ENCODE results near the gene OPA1. TPM values are rescaled to one million over a fixed set of nuclear protein-coding genes. Genes with fewer than 3 reads are reported as not detected.

OPA1 gene
- total RNA-seq, 1 experiment from 2014 or later, result 75.4 TPM

DNA sequence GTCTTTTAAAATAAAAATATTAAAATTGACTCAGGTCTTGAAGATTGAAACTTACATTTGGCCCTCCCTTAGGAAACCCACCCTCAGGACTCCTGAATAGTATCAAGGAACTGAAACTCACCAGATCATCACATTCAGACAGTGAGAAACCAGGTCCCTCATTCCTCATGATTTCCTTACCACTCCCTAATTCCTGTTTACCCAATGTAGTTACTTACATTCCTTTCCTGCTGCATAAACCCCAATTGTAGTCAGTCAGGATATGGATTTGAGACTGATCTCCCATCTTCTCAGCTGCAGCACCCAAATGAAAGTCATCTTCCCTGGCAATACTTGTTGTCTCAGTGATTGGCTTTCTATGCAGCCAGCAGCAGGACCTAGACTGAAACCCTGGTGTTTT, 46.9 kb upstream of the OPA1 start:
- Histone ChIP-seq H4K91ac (ENCODE audit: insufficient read length, low read depth, low read length) (no peak overlapping the region), H3K23me2 (ENCODE audit: insufficient read length, low read depth, low read length, poor library complexity, severe bottlenecking) (no peaks in the 10 kb centered on the region)

More for the DNA sequence above, 46.9 kb upstream of the OPA1 start:
- Histone ChIP-seq H3K56ac (ENCODE audit: insufficient read length, low read depth, low read length) (no peak overlapping the region), H2BK5ac (ENCODE audit: insufficient read length, low read length) (no peak overlapping the region), H4K8ac (replicated peaks; ENCODE audit: insufficient read length, low read depth, low read length) (no peak overlapping the region), H3K27me3 (ENCODE audit: insufficient read depth, low read length) (no peaks in the 10 kb centered on the region), H3K14ac (ENCODE audit: insufficient read depth, low read length) (no peak overlapping the region), H2BK12ac (ENCODE audit: insufficient read length, low read depth, low read length) (no peak overlapping the region), H3K79me1 (ENCODE audit: insufficient read depth, low read depth, low read length, poor library complexity, severe bottlenecking) (no peaks in the 10 kb centered on the region), H4K20me1 (ENCODE audit: control insufficient read depth, insufficient read depth, insufficient read length) (no peaks in the 10 kb centered on the region), H3K4ac (ENCODE audit: low read depth, low read length) (no peak overlapping the region), H3K23ac (ENCODE audit: insufficient read length, low read depth, low read length) (no peak overlapping the region), H2BK15ac (ENCODE audit: low read depth, low read length) (no peak overlapping the region), H4K5ac (ENCODE audit: insufficient read length, low read depth, low read length) (no peak overlapping the region), H2BK120ac (ENCODE audit: low read depth, low read length, poor library complexity, severe bottlenecking) (no peak overlapping the region), H3K79me2 (ENCODE audit: insufficient read depth, low read length) (no peaks in the 10 kb centered on the region), H2BK20ac (ENCODE audit: low read depth, low read length, poor library complexity, severe bottlenecking) (no peak overlapping the region), H3K4me1 (ENCODE audit: insufficient read depth, low read length) (no peaks in the 10 kb centered on the region), H2AK5ac (ENCODE audit: insufficient read length, low read length) (no peak overlapping the region), H3K27ac (ENCODE audit: insufficient read length, low read depth, low read length) (no peak overlapping the region), H3K9me3 (ENCODE audit: control insufficient read depth, low read depth, low read length) (peaks cover 7% of the 10 kb centered on the region), H3K4me2 (ENCODE audit: insufficient read depth, insufficient read length, low read length) (no peak overlapping the region), H3T11ph (ENCODE audit: low read length) (no peak overlapping the region), H3K18ac (ENCODE audit: insufficient read length, low read depth, low read length) (no peak overlapping the region), H3K9ac (ENCODE audit: extremely low read depth, insufficient read length, low read length) (no peak overlapping the region), H2AFZ (ENCODE audit: low read length) (no peak overlapping the region)
- H3K27ac Mint-ChIP-seq, result no peak overlapping the region
- no peak overlapping the region for H3K4me3 Mint-ChIP-seq
- H3K4me1 Mint-ChIP-seq, result peaks cover 5 to 6% of the 10 kb centered on the region in 2 experiments; a peak in 2 of 4 replicates
- peaks cover 0 to 4% (median 1%) of the 10 kb centered on the region in 3 experiments; a peak in 2 of 7 replicates for H3K36me3 Mint-ChIP-seq (ENCODE audit: insufficient read depth in 1 of 3, low read depth in 3 of 3)
- TF ChIP-seq, protein P1, sequence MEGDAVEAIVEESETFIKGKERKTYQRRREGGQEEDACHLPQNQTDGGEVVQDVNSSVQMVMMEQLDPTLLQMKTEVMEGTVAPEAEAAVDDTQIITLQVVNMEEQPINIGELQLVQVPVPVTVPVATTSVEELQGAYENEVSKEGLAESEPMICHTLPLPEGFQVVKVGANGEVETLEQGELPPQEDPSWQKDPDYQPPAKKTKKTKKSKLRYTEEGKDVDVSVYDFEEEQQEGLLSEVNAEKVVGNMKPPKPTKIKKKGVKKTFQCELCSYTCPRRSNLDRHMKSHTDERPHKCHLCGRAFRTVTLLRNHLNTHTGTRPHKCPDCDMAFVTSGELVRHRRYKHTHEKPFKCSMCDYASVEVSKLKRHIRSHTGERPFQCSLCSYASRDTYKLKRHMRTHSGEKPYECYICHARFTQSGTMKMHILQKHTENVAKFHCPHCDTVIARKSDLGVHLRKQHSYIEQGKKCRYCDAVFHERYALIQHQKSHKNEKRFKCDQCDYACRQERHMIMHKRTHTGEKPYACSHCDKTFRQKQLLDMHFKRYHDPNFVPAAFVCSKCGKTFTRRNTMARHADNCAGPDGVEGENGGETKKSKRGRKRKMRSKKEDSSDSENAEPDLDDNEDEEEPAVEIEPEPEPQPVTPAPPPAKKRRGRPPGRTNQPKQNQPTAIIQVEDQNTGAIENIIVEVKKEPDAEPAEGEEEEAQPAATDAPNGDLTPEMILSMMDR (conservative IDR thresholded peaks at IDR 0.05), result no peak
- no peak for DNase-seq
- H3K9me3 Mint-ChIP-seq, result peaks cover 5 to 12% of the 10 kb centered on the region in 2 experiments; a peak in 4 of 5 replicates
- H3K27me3 Mint-ChIP-seq (ENCODE audit: low read depth), result no peaks in the 10 kb centered on the region
